ENCODE measurements around the gene CNOT6L. TPM values are rescaled to one million over a fixed set of nuclear protein-coding genes. Genes with fewer than 3 reads are reported as not detected.
"Not testable (repeated sequence)": the region's sequence is repeated elsewhere in the genome, so short reads cannot be mapped to it uniquely, and the experiment has no call there.

Gene CNOT6L
- total RNA-seq, 1 donor from 2014 or later, result 62.5 TPM

DNA sequence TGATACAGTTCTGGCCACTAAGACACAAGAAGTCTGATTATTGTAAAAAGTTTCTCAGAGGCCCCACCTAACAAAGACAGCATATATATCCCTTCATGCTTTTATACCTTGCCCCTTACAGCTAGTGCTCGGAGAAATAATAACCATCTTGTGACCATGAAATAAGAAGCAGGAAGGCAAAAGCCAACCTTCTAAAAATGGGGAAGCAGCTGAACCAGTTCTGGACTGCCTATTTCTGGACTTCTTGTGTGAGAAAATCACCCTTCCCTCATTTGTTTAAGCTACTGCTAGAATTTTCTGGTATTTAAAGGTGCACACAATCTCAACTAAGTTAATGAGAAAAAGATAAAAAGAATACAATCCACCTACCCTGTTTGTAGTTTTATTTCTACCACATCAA lies 87.5 kb downstream of the CNOT6L start:
- intact Hi-C loops (cut with DNase I), result no loop called here
- ATAC-seq, result no peak
- no peak for DNase-seq (ENCODE audit: low spot score)

DNA sequence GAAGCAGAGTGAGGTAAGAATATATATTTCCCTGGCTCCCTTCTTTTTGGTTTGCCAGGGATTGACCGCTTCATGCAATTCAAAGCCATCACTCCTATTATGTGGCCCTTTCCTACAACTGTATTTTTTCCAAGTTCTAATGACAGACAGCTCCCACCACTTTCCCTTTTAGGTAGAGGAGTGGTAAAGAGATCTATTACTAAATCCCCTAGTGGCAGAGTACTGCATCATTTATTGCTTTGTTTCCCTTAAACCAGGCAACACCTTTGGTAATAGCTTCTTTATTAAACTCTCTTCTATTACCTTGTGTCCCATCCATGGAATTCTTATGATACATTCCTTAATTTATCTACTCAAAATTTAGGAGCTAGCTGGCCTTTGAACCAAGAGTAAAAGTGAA lies 90.7 kb downstream of the CNOT6L start:
- intact Hi-C loops (cut with DNase I), result no loop called here
- DNase-seq (ENCODE audit: low spot score) (no peak), ATAC-seq (no peak)

DNA sequence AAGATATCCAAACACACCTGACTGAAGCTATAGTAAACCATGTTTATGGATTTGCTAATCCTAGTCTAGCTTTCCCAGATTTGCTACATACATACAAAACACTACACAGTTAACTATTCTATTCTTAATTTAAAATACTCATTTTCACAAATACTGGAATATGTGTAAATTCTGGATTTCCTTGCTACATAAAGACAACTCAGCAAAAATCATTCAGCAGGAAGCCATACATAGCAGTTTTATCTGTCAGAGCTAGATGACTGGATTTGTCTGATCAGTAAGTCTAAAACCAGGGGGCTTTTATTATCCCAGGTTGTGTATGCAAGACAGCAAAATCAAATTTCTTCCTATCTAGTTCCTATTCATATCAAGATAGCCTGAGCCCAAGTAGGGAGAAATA lies 98.1 kb downstream of the CNOT6L start:
- intact Hi-C loops (cut with DNase I), result no loop called here

DNA sequence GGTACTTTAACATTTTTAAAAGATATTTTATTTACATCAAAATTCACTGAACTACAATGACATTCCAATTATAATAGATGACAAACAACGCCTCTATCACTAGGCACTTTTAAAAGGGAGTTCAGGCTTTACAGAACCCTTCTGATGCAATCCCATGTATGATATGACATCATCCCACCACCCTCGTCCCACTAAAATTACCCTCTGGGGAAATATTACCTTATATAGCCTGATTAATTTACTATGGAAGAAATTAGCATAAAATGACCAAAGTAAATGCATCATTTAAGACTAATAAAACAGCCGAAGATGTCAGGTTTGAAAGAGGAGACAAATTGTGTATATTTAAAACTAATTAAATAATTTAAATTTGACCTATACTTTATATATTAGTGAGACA lies 100.7 kb downstream of the CNOT6L start:
- intact Hi-C loops (cut with DNase I); ATAC-seq; DNase-seq (ENCODE audit: low spot score): not testable (repeated sequence)

More for the DNA sequence above, 98.1 kb downstream of the CNOT6L start:
- DNase-seq (ENCODE audit: low spot score) (no peak), ATAC-seq (no peak)

DNA sequence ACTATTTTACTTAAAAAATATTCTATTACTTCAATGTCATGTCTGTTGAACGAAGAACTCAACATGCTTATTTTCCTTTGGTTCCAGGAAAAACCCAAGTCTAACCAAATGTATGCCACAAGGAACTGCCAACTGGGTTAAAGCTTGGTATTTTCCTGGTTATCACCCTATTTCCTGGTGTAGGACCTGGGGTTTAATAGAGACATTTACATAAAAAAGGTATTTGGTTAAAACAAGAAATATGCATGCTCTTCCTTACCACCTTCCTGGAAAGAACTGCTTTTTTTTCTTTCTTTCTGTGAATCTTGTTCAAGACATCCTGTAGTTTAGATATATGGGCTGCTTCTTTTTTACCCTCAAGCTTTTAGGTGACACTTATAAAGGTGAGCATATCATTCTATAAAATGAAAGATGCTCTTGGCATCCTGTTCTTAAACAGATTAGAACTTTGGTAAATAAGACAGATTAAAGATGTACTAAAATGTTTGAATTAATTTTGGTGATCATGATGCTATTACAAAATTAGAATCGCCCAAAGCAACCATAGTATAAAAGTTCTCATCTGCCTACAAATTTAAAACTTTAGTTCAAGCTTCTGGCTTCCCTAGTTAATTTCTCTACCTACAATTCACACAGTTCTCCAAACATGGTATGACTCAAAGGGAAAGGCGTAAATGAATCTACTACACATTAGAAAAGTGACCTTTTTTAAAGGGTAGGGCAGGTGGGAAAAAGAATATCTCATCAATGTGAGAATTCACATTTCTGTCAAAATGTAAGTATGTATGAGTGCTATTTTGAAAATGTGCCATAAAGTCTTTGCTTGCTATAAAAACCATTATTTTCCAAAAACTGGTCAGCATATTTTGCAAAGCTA lies 103.5 kb downstream of the CNOT6L start:
- DNase-seq (ENCODE audit: low spot score) (no peak), ATAC-seq (no peak)
- intact Hi-C loops (cut with DNase I), result no loop called here

DNA sequence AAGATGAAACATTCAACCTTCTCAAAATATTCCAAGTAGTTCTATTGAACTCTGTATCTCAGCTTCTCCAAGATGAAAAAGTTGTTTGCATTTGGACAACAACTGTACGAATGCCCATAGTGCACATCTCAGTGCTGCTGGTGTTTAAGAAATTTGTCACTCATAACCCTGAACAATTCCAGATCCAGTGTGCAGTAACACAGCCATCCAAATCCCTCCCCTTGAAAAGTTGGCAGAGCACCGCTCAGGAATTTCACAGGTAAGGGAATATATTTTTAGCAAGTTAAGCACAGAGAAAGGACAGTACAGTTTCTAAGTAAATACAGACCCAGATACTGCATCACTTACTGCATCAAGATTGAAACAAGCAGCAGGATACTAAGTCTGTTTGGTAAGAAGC lies 104.7 kb downstream of the CNOT6L start:
- no peak for ATAC-seq
- intact Hi-C loops (cut with DNase I), result no loop called here
- DNase-seq (ENCODE audit: low spot score), result no peak

DNA sequence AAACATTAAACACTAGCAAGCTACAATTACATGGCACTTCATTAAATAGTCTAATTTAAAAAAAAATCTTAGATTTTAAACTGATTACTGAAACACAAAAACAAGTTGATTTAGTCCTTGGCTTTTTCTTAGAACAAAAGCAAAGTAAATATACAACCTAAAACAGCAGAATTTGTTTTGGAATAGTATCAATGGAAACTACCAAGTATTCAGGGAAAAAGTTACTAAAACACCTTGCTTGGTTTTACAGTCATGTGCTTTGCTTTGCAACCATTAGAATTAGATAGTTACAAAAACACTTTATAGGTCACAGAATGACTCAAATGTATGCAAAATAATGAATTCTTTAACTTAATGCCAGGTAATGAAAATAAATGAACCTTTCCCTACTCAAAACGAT lies 105.3 kb downstream of the CNOT6L start:
- DNase-seq (ENCODE audit: low spot score), result no peak
- ATAC-seq, result no peak
- intact Hi-C loops (cut with DNase I), result no loop called here

DNA sequence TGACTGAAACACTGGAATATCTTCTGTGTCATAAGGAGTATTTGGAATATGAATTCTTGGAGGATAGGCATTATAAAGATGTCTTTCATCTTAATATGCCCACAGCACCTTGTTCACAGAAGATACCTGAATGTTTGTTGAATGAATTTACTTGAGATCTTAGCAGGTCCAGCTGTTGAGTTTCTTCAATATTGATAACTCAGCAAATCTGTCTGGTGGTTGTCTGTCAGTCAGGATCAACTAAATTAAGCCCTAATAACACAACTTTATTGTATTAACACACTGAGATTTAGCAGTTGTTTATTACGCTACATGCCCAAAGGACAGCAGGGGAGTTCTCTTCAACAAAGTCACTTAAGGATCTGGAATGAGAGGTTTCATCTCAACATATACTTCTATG lies 106.5 kb downstream of the CNOT6L start:
- ATAC-seq (no peak), DNase-seq (ENCODE audit: low spot score) (no peak)
- intact Hi-C loops (cut with DNase I), result no loop called here

DNA sequence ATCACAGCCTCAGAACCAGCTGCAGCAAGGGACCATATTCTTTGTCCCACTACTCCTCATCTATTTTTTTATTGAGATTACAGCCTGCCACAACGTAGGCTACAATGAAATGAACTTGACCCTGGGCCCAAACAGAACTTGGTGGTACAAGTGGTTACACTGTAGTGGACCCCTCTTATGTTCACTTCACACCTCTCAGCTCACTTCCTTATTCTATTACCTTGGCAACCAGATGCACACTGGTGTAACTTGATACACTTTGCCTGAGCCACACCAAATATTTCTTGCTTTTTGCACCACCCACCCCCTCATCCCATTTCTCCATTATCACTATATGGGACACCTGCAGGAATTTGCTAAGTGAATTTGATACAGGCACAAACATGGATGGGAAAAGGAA lies 107.7 kb downstream of the CNOT6L start:
- DNase-seq (ENCODE audit: low spot score) (no peak), ATAC-seq (no peak)
- intact Hi-C loops (cut with DNase I), result no loop called here

DNA sequence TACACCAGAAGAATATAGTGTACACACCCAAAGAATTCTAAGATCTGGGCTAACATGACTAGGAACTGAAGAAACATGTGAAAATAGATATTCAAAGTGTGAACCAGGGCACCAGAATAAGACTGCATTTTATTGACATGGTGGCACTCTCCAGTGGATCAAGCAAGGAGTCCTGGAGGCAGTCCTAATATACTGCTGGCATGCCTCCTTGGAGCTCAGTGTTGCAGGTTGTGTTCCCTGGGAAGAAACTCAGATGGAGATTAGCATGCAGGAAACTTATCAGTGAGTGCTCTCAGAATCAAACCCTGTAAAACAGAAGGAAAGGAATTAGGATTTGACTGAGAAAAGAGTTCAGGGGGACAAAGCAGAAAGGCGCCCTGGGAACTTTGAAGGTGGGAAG lies 108.5 kb downstream of the CNOT6L start:
- ATAC-seq (no peak), DNase-seq (ENCODE audit: low spot score) (no peak)
- intact Hi-C loops (cut with DNase I), result no loop called here

DNA sequence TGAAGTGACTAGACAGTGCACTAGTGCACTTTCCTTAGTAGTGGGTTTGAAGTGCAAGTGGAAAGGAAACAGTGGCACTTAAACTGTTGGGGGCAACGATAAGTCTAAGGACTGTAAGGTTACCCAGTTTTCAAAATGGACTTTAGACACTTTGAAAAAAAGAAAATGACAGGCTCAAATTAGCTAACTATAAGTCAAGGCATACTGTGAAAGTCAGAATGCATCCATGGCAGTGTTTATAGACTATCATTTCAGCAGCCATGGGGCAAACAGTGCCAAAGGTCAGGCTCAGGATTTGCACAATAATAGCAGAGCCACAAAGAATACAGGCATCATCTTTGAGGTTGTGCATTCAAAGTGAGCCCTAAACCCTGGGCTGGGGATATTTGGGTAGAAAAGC lies 109.1 kb downstream of the CNOT6L start:
- DNase-seq (ENCODE audit: low spot score) (no peak), ATAC-seq (no peak)
- intact Hi-C loops (cut with DNase I), result no loop called here

DNA sequence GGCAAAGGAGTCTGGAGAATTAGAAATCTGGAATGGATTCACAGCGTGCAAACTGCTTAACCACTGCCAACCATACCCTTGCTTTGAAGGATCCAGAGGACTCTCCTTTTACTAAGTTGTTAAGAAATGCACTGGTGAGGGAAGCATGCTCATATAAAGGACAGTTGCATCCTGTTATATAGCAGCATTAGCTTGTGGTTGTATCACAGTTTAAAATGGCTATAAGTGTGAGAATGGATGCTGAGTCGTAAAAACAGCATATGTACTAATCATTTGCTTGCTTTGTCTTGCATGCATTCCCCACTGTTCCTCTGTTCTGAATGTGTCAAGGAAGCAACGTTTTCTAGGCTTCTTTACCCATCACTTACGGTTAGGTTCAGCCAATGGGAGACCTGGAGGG lies 112.5 kb downstream of the CNOT6L start:
- no peak for ATAC-seq
- intact Hi-C loops (cut with DNase I), result no loop called here

DNA sequence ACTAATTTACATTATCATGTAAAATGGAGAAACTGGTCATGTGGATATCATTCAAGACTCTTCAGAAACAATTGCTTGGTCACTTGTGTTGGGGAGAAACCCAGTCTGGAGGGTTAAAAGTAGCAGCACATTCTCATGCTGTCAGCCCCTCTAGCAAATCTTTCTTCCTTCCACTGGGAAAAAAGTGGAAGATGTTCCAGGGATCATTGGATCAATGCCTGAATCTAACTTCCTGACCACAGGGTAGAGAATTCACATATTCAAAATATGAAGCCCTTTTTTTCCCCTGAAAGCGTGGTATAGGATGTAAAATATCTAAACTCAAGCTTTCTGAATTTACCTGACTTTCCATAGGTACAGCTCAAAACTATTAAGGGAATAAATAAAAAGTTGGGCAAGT lies 115.5 kb downstream of the CNOT6L start:
- intact Hi-C loops (cut with DNase I), result no loop called here
- DNase-seq (ENCODE audit: low spot score), result no peak

More for the DNA sequence above, 112.5 kb downstream of the CNOT6L start:
- DNase-seq (ENCODE audit: low spot score), result no peak

DNA sequence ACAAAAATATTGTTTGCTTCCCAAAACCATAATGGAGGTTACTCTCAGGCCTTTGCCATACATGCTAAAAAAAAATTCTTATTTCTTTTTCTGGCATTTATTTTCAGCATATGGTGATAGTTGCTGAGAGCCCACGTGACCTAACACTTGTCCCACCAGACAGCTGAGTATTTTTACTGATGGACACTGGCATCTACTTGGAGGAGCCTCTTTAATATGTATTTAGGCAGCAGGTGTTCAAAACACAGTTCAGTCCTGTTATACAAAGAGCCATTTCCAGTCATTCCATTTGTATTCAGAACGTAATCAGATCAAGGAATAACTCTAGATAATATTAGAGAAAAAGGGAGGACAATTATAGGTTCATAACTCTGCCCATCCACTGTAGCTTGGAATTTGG lies 118.0 kb downstream of the CNOT6L start:
- intact Hi-C loops (cut with DNase I), result no loop called here
- DNase-seq (ENCODE audit: low spot score), result no peak
- ATAC-seq, result no peak

More for the DNA sequence above, 115.5 kb downstream of the CNOT6L start:
- no peak for ATAC-seq

DNA sequence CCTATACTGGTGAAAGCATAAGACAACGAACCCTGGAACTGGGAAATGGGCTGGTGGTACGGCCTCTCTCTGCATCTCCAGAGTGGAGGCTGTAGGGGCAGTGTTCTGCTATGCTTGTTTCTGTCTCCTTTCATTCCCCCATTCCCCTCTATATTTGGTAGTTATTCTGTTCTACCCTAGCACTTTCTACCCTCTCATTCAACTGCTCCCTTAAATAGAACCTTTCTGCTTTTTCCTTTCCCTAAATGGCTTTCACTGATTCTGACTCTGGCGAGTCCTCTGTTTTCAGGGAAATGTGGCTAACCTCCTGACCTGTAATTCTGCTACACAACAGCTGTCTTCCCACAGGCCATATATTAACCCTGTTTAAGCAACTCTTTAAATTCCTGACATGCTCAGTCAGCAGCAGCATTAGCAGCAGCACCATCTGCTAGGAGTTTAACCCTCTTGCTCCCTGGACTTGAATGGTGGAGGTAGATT lies 119.4 kb downstream of the CNOT6L start:
- ATAC-seq (no peak), DNase-seq (ENCODE audit: low spot score) (no peak)
- intact Hi-C loops (cut with DNase I), result no loop called here

DNA sequence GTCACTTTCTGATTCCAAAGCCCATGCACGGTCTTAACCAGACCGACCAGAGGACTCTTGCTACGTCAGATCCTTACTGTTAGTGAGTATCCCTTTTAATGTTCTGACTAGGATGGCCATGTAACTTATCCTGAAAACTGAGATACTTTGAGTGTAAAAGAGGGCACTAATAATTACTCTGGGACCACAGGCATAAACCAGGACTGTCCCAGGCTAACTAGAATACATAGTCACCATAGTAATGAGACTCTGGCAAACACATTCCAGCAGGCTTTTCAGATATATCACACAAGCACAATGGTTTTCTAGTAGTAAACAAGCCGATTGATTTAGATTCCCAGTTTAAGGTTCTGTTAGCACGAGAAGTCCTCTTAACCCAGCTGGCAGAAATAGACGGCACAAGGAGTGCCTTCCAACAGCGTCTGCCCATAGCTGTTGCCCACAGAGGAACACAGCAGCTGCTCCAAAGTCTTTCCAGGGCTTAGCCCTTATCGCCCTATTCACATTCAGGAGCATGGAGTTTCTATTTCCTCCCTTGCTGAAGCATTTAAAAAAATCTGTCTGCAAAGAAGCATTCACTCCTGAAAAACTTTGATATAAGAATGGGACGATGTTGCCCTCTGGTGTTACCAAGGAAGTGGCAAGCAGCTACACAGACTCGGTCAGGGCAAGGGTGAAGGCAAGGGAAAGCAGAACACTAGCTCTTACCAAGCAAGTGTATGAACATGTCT lies 121.1 kb downstream of the CNOT6L start:
- intact Hi-C loops (cut with DNase I), result no loop called here
- DNase-seq (ENCODE audit: low spot score), result no peak
- no peak for ATAC-seq

DNA sequence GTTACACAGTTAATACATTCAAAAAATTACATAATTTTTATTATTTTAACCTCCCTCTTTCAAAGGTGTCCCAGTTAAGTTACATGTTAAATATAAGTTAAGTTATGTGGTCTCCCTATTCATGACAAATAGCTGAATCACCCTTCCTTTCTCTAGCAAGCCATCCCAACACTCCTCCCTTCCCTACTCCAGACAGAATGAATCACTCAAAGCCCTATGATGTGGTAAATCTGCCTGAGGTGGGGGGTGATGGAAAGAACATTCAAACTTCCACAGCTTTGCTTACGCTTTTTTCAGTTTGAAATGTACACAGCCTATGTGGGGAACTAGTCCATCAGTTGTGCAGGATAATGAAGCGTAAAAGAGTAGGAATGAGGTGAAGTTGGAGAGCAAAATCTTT lies 123.4 kb downstream of the CNOT6L start:
- intact Hi-C loops (cut with DNase I), result no loop called here
- ATAC-seq (no peak), DNase-seq (ENCODE audit: low spot score) (no peak)

DNA sequence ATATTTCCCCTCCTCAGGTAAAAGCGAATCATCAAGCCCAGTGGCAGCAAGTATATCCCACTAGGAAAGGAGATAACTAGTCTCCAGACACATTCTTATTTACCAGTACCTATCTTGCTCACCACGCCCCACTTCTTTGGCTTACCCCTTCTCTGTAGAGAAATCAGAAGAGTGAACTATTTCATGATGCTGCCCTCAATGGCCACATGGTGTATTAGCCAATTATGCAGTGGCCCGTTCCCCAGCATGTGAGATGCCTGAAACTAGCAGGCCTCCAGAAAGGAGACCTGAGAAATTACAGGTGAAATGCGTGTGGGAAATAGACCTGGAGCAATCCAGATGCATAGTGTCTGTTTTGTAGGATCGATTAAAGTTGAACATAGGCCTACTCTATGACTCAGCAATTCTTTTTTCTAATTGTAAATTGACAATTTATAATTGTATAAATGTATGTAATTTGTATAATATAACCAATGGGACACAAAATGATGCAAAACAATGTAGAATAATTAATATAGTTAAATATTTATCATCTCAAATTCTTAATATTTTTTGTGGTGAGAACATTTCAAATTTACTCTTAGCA lies 126.2 kb downstream of the CNOT6L start:
- intact Hi-C loops (cut with DNase I), result no loop called here
- DNase-seq (ENCODE audit: low spot score) (no peak), ATAC-seq (no peak)

DNA sequence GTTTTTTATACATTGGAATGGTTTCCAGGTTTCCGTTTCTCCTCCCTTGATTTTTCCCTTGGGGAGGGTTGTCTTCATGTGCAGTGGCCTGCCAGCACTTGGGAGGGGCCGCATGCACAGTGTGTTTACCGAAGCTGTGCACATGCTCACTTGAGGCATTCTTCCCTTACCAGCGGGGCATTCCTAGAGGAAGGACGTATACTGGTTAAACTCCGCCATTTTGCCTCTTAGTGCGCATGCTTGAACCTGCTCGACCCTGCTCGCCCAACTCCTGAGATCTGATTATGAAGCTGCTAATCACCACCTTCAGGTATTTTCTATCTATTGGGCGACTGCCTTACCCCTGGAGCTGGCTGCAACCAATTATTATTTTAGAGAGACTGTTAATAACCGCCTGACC lies 137.4 kb downstream of the CNOT6L start:
- intact Hi-C loops (cut with DNase I), result no loop called here
- no peak for ATAC-seq
- DNase-seq (ENCODE audit: low spot score), result no peak

DNA sequence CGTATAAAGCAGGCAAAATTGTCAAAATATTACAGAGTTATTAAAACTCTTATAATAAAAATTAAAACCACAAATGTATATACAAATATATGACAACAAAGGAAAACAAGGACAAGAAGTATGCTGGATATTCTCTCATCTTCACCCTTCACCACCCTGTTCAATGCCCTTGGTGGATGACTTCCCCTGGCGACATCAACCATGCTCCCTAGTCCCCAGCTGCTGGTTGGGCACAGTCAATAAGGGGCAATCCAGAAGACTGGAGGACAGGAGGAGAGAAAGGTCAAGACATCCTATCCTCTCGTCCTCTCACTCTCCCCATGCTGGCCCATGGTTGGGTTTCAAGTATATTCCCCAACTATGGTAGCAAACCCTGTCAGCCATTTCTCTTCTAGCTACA lies 142.3 kb downstream of the CNOT6L start:
- DNase-seq (ENCODE audit: low spot score) (no peak), ATAC-seq (no peak)
- intact Hi-C loops (cut with DNase I), result no loop called here
